OCI-LY1 (cell line): ENCODE data around the gene ABCC4.

Experiments
- H2AFZ ChIP-seq: fragments of 200-600 bp; sonication (generic), shearing (Covaris generic); 2 replicates; pipeline ENCODE4 v1.6.0; 2014; ENCODE audit warnings: antibody characterized with exemption, mild to moderate bottlenecking, low read length
- H3F3A ChIP-seq: fragments of 200-600 bp; sonication (generic), shearing (Covaris generic); 2 replicates; pipeline ENCODE4 v1.6.0; 2014; ENCODE audit warnings: mild to moderate bottlenecking, antibody characterized with exemption, low read length, moderate library complexity; ENCODE audit not compliant: insufficient read depth
- H3K27ac ChIP-seq: fragments of 200-600 bp; sonication (generic); 2 replicates; pipeline ENCODE4 v1.5.1; 2014; ENCODE audit warnings: low read length, mixed run types, mild to moderate bottlenecking, low read depth; ENCODE audit not compliant: poor library complexity, severe bottlenecking
- H3K27me3 ChIP-seq: fragments of 200-600 bp; sonication (generic); 2 replicates; pipeline ENCODE4 v1.6.0; 2014; ENCODE audit warnings: antibody characterized with exemption, mild to moderate bottlenecking, low read length, moderate library complexity; ENCODE audit not compliant: insufficient read depth
- H3K36me3 ChIP-seq: fragments of 200-600 bp; sonication (generic); 2 replicates; pipeline ENCODE4 v1.6.1; 2014; ENCODE audit warnings: mild to moderate bottlenecking, antibody characterized with exemption, low read length, moderate library complexity, mixed read lengths; ENCODE audit not compliant: insufficient read depth
- H3K4me1 ChIP-seq: fragments of 200-600 bp; sonication (generic); 2 replicates; pipeline ENCODE4 v1.5.1; 2014; ENCODE audit warnings: mild to moderate bottlenecking, low read length, moderate library complexity; ENCODE audit not compliant: insufficient read depth, severe bottlenecking
- H3K4me2 ChIP-seq: fragments of 200-600 bp; sonication (generic), shearing (Covaris generic); 2 replicates; pipeline ENCODE4 v1.6.1; 2014; ENCODE audit warnings: low read length
- H3K4me3 ChIP-seq: fragments of 200-600 bp; sonication (generic); 2 replicates; pipeline ENCODE4 v1.5.1; 2014; ENCODE audit warnings: low read length, low read depth, mild to moderate bottlenecking, mixed read lengths; ENCODE audit not compliant: poor library complexity, severe bottlenecking
- H3K79me2 ChIP-seq: fragments of 200-600 bp; shearing (Covaris generic); 2 replicates; pipeline ENCODE4 v1.6.1; 2016; ENCODE audit warnings: mixed run types, low read length, mixed read lengths; ENCODE audit not compliant: insufficient read depth
- H3K9ac ChIP-seq: fragments of 200-600 bp; sonication (generic), shearing (Covaris generic); 2 replicates; pipeline ENCODE4 v1.6.1; 2014; ENCODE audit warnings: mild to moderate bottlenecking, low read length, mixed read lengths
- H3K9me2 ChIP-seq: fragments of 200-600 bp; sonication (generic), shearing (Covaris generic); 2 replicates; pipeline ENCODE4 v1.6.1; 2014; ENCODE audit warnings: low read depth, mild to moderate bottlenecking, low read length, mixed read lengths
- H3K9me3 ChIP-seq: fragments of 200-600 bp; shearing (Covaris generic); 2 replicates; pipeline ENCODE4 v1.6.1; 2014; ENCODE audit warnings: low read length, mixed read lengths
- H4K20me1 ChIP-seq: fragments of 200-600 bp; sonication (generic), shearing (Covaris generic); 2 replicates; pipeline ENCODE4 v1.6.0; 2016; ENCODE audit warnings: mild to moderate bottlenecking, low read length; ENCODE audit not compliant: insufficient read depth
- EZH2 ChIP-seq: fragments of 200-600 bp; sonication (generic), shearing (Covaris generic); IDR thresholded peaks from 2 replicates; pipeline ENCODE4 v1.8.0; 2017; ENCODE audit warnings: borderline replicate concordance, mixed run types, mild to moderate bottlenecking, antibody characterized with exemption, low read length, moderate library complexity, mixed read lengths
- TF ChIP-seq, protein P1 (sequence below): fragments of 200-600 bp; sonication (generic), shearing (Covaris generic); IDR thresholded peaks from 2 replicates; pipeline ENCODE4 v1.5.1; 2017; ENCODE audit warnings: mild to moderate bottlenecking, antibody characterized with exemption, low read length, moderate library complexity, mixed read lengths

The ABCC4 gene

DNA sequence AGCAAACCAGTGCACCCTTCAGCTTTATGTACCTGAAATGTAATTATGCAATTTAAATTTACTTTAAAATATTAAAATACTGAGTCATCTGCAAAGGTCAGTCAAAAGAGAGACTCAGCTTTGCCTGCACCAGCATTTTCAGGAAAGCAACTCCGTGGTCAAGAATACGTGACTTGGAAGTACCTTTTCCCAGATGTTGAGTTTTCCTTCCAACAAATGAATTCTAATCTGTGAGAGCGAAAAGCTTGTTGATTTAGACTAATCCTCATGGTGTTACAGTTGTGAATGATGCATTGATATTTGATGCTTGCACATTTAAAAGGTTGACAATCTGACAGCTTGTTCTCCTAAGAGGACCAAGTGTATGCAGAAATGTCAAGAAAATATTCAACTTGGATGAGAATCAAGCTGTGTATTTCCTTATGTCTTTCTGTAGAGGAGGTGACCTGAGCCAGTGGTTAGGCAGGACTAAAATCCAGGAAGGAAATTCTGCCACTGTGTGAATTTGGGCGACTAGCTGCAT is 270.4 kb downstream of the ABCC4 start:
- no peak overlapping the region for H3K9ac ChIP-seq
- H3K4me2 ChIP-seq, result no peak overlapping the region
- no peaks in the 10 kb centered on the region for H3F3A ChIP-seq
- no peaks in the 10 kb centered on the region for H3K27me3 ChIP-seq
- no peaks in the 10 kb centered on the region for H3K9me2 ChIP-seq
- no peak overlapping the region for H2AFZ ChIP-seq
- H4K20me1 ChIP-seq, result no peaks in the 10 kb centered on the region
- no peaks in the 10 kb centered on the region; the same call in 1 of the 2 replicates for H3K36me3 ChIP-seq
- H3K27ac ChIP-seq, result no peak overlapping the region
- H3K4me3 ChIP-seq, result no peak overlapping the region
- H3K4me1 ChIP-seq, result no peaks in the 10 kb centered on the region
- TF ChIP-seq EZH2, result no peak
- TF ChIP-seq, protein P1, sequence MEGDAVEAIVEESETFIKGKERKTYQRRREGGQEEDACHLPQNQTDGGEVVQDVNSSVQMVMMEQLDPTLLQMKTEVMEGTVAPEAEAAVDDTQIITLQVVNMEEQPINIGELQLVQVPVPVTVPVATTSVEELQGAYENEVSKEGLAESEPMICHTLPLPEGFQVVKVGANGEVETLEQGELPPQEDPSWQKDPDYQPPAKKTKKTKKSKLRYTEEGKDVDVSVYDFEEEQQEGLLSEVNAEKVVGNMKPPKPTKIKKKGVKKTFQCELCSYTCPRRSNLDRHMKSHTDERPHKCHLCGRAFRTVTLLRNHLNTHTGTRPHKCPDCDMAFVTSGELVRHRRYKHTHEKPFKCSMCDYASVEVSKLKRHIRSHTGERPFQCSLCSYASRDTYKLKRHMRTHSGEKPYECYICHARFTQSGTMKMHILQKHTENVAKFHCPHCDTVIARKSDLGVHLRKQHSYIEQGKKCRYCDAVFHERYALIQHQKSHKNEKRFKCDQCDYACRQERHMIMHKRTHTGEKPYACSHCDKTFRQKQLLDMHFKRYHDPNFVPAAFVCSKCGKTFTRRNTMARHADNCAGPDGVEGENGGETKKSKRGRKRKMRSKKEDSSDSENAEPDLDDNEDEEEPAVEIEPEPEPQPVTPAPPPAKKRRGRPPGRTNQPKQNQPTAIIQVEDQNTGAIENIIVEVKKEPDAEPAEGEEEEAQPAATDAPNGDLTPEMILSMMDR, result no peak
- H3K79me2 ChIP-seq, result no peaks in the 10 kb centered on the region
- H3K9me3 ChIP-seq, result no peaks in the 10 kb centered on the region

DNA sequence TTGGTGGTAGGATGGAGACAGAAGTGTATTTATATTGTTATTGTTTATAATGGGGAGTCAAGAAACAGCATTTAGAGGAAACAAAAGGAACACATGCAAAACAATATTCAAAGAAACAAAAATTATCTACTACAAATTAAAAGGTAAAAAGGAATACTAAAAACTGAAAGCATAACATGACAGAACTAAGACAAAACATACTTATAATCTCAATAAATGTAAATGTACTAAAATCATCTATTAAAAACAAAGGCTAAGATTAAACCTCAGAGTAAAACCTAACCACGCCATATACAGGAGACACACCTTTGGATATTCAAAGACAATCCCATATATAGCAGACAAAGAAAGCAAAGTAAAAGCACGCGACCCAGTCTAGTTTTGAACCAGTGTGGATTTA is 273.6 kb downstream of the ABCC4 start:
- Histone ChIP-seq H3K9me2 (no peaks in the 10 kb centered on the region), H3K27ac (no peak overlapping the region), H4K20me1 (no peaks in the 10 kb centered on the region), H3K4me2 (no peak overlapping the region), H3K79me2 (no peaks in the 10 kb centered on the region), H3K27me3 (no peaks in the 10 kb centered on the region), H3K9me3 (no peaks in the 10 kb centered on the region), H2AFZ (no peak overlapping the region), H3K4me3 (no peak overlapping the region), H3K36me3 (no peaks in the 10 kb centered on the region), H3K4me1 (no peaks in the 10 kb centered on the region), H3K9ac (no peak overlapping the region), H3F3A (no peaks in the 10 kb centered on the region)
- TF ChIP-seq, protein P1, result no peak
- no peak for TF ChIP-seq EZH2

DNA sequence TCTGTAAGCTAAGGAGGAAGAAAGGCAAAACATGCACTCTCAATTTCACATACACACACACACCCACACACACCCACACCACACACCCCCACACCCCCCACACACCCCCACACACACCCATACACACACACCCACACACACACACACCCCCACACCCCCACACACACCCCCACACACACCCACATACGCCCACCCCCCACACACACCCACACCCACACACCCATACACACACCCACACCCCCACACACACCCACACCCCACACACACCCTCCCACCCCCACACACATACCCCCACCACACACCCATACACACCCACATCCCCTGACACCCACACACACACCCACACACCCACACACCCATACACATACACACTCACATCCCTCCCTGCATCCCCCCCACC is 276.1 kb downstream of the ABCC4 start:
- Histone ChIP-seq H3K36me3 (no peaks in the 10 kb centered on the region; the same call in 1 of the 2 replicates), H3K27me3 (no peaks in the 10 kb centered on the region), H3K79me2 (no peaks in the 10 kb centered on the region), H3F3A (no peaks in the 10 kb centered on the region), H3K4me2 (no peak overlapping the region), H3K4me1 (no peaks in the 10 kb centered on the region), H2AFZ (no peak overlapping the region), H3K27ac (no peak overlapping the region), H3K9me2 (no peaks in the 10 kb centered on the region), H4K20me1 (no peaks in the 10 kb centered on the region), H3K9ac (no peak overlapping the region), H3K4me3 (no peak overlapping the region), H3K9me3 (no peaks in the 10 kb centered on the region)
- TF ChIP-seq EZH2, result no peak

DNA sequence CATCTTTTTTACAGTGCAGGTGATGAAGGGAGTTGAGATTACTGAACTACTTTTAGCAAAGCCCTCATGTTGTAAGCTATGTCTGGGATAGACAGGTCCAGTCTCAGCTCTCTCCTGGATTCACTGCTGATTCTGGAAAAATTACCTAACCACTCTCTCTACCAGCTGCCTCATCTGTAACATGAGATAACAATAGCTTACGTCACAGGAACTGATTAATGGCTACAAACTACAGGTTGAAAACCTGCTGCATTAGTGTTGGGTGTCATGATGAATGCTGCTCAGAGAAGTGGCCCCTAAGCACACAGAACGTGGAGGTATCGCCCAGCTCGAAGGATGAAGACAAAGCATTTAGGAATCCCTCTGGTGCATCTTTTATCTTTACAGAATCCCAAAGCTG is 277.8 kb downstream of the ABCC4 start:
- Histone ChIP-seq H3K27ac (no peak overlapping the region), H3K27me3 (no peaks in the 10 kb centered on the region), H3K4me1 (no peaks in the 10 kb centered on the region), H3F3A (no peaks in the 10 kb centered on the region), H3K79me2 (no peaks in the 10 kb centered on the region), H3K4me3 (no peak overlapping the region), H3K9ac (no peak overlapping the region), H2AFZ (no peak overlapping the region), H4K20me1 (no peaks in the 10 kb centered on the region), H3K36me3 (no peaks in the 10 kb centered on the region; the same call in 1 of the 2 replicates), H3K4me2 (no peak overlapping the region), H3K9me3 (no peaks in the 10 kb centered on the region), H3K9me2 (no peaks in the 10 kb centered on the region)
- TF ChIP-seq, protein P1, result no peak
- no peak for TF ChIP-seq EZH2
